EH (cell line): ENCODE data around the gene NUDT15.
"Not testable (repeated sequence)": the region's sequence is repeated elsewhere in the genome, so short reads cannot be mapped to it uniquely, and the experiment has no call there.

ENCODE experiments used
- DNase-seq: peaks from one replicate; pipeline ENCODE4 v3.0.0-alpha.2; 2015; ENCODE audit warnings: low read depth

The NUDT15 gene

GRCh38 chr13:48043789-48044503, 6.4 kb downstream of the NUDT15 start:
- DNase-seq = peak; percentile 80

GRCh38 chr13:48050550-48050949, 13.0 kb downstream of the NUDT15 start:
- no peak for DNase-seq

GRCh38 chr13:48054601-48055000, 17.1 kb downstream of the NUDT15 start:
- DNase-seq = no peak

- no peak for DNase-seq
Measured at GRCh38 chr13:48055712-48056111, 18.2 kb downstream of the NUDT15 start.

GRCh38 chr13:48058536-48058935, 21.0 kb downstream of the NUDT15 start:
- not testable (repeated sequence) for DNase-seq

GRCh38 chr13:48059951-48060350, 22.4 kb downstream of the NUDT15 start:
- not testable (repeated sequence) for DNase-seq

- peak; percentile 41 for DNase-seq
Measured at GRCh38 chr13:48066310-48066989, 28.9 kb downstream of the NUDT15 start.

GRCh38 chr13:48068036-48068435, 30.5 kb downstream of the NUDT15 start:
- DNase-seq = no peak

- DNase-seq = no peak
Measured at GRCh38 chr13:48068952-48069351, 31.4 kb downstream of the NUDT15 start.

- DNase-seq = no peak
Measured at GRCh38 chr13:48069573-48069972, 32.0 kb downstream of the NUDT15 start.

- DNase-seq = no peak
Measured at GRCh38 chr13:48070942-48071341, 33.4 kb downstream of the NUDT15 start.

GRCh38 chr13:48072304-48072703, 34.8 kb downstream of the NUDT15 start:
- DNase-seq = no peak

- DNase-seq = no peak
Measured at GRCh38 chr13:48072787-48073186, 35.3 kb downstream of the NUDT15 start.

- DNase-seq = no peak
Measured at GRCh38 chr13:48074006-48074405, 36.5 kb downstream of the NUDT15 start.

- DNase-seq = peak; percentile 4
Measured at GRCh38 chr13:48078251-48078656, 40.7 kb downstream of the NUDT15 start.

- no peak for DNase-seq
Measured at GRCh38 chr13:48081739-48082138, 44.2 kb downstream of the NUDT15 start.

- no peak for DNase-seq
Measured at GRCh38 chr13:48086272-48086671, 48.7 kb downstream of the NUDT15 start.

- DNase-seq = no peak
Measured at GRCh38 chr13:48093588-48093987, 56.1 kb downstream of the NUDT15 start.

- no peak for DNase-seq
Measured at GRCh38 chr13:48094404-48094780, 56.9 kb downstream of the NUDT15 start.

GRCh38 chr13:48094781-48095502, 57.4 kb downstream of the NUDT15 start, which contains the start of gene MED4:
MED4 (minus strand) TSS chr13:48095104; CDS start chr13:48095078, 26 bp downstream.
- peak; percentile 92 for DNase-seq

- DNase-seq = no peak
Measured at GRCh38 chr13:48096670-48097069, 59.1 kb downstream of the NUDT15 start.
